Neural cell (in vitro differentiated cells): ENCODE data around the gene LRCH1. TPM values are rescaled to one million over a fixed set of nuclear protein-coding genes. Genes with fewer than 3 reads are reported as not detected.

Experiments
- H2AFZ ChIP-seq: fragments of 200-600, 300-800 bp; sonication (generic), shearing (Covaris generic); 2 replicates; pipeline ENCODE4 v1.6.0; 2014; ENCODE audit warnings: low read depth, mild to moderate bottlenecking, antibody characterized with exemption, low read length, moderate library complexity
- H3F3A ChIP-seq: fragments of 200-600 bp; shearing (Covaris generic); 2 replicates; pipeline ENCODE4 v1.6.1; 2016; ENCODE audit warnings: mild to moderate bottlenecking, moderate library complexity, mixed read lengths, antibody characterized with exemption, low read length; ENCODE audit not compliant: insufficient read depth, poor library complexity, severe bottlenecking
- H3K27ac ChIP-seq: fragments of 200-600, 300-800 bp; sonication (generic), shearing (Covaris generic); 2 replicates; pipeline ENCODE4 v1.5.1; 2014; ENCODE audit warnings: mild to moderate bottlenecking, low read length, moderate library complexity
- H3K27me3 ChIP-seq: fragments of 300-800, 200-600 bp; sonication (generic), shearing (Covaris generic); 2 replicates; pipeline ENCODE4 v1.6.0; 2014; ENCODE audit warnings: mild to moderate bottlenecking, low read depth, low read length, moderate library complexity; ENCODE audit not compliant: insufficient read depth
- H3K36me3 ChIP-seq: fragments of 300-800, 200-600 bp; sonication (generic), shearing (Covaris generic); 2 replicates; pipeline ENCODE4 v1.5.1; 2014; ENCODE audit warnings: mild to moderate bottlenecking, antibody characterized with exemption, low read length, moderate library complexity; ENCODE audit not compliant: insufficient read depth
- H3K4me2 ChIP-seq: fragments of 300-800, 200-600 bp; sonication (generic), shearing (Covaris generic); 2 replicates; pipeline ENCODE4 v1.6.0; 2014; ENCODE audit warnings: mild to moderate bottlenecking, low read length
- H3K4me3 ChIP-seq: fragments of 300-800, 200-600 bp; sonication (generic), shearing (Covaris generic); 2 replicates; pipeline ENCODE4 v1.5.1; 2014; ENCODE audit warnings: mild to moderate bottlenecking, low read length, moderate library complexity
- H3K79me2 ChIP-seq: fragments of 200-600 bp; shearing (Covaris generic); replicated peaks from 2 replicates; pipeline ENCODE4 v1.6.0; 2014; ENCODE audit warnings: mild to moderate bottlenecking, low read length, moderate library complexity; ENCODE audit not compliant: insufficient read depth
- H3K9ac ChIP-seq: fragments of 300-800, 200-600 bp; sonication (generic), shearing (Covaris generic); 2 replicates; pipeline ENCODE4 v1.6.1; 2016; ENCODE audit warnings: mild to moderate bottlenecking, low read length, mixed read lengths
- H3K9me2 ChIP-seq: fragments of 200-600 bp; shearing (Covaris generic); 2 replicates; pipeline ENCODE4 v1.6.1; 2016; ENCODE audit warnings: mild to moderate bottlenecking, low read length, mixed read lengths; ENCODE audit not compliant: insufficient read depth
- H3K9me3 ChIP-seq: fragments of 200-600, 300-800 bp; sonication (generic), shearing (Covaris generic); 2 replicates; pipeline ENCODE4 v1.6.1; 2016; ENCODE audit warnings: mild to moderate bottlenecking, mixed run types, low read length, moderate library complexity, mixed read lengths
- H4K20me1 ChIP-seq: fragments of 200-600 bp; shearing (Covaris generic); 2 replicates; pipeline ENCODE4 v1.6.1; 2016; ENCODE audit warnings: mild to moderate bottlenecking, mixed run types; ENCODE audit not compliant: insufficient read depth
- CTCF ChIP-seq: fragments of 450-650 bp; IDR thresholded peaks from 2 replicates; pipeline ENCODE4 v1.5.1; 2014; ENCODE audit warnings: antibody characterized with exemption, mild to moderate bottlenecking, moderate library complexity; ENCODE audit not compliant: poor library complexity, severe bottlenecking
- EZH2 ChIP-seq: fragments of 200-600, 300-800 bp; shearing (Covaris generic), sonication (generic); IDR thresholded peaks from 2 replicates; pipeline ENCODE4 v1.6.1; 2014; ENCODE audit warnings: antibody characterized with exemption, low read length, borderline replicate concordance, mild to moderate bottlenecking; ENCODE audit not compliant: insufficient read depth, poor library complexity, severe bottlenecking
- MXI1 ChIP-seq: fragments of 450-650 bp; conservative IDR thresholded peaks from 2 replicates; pipeline ENCODE4 v1.6.1; 2014; ENCODE audit warnings: antibody characterized with exemption, mild to moderate bottlenecking; ENCODE audit not compliant: poor library complexity, severe bottlenecking
- POLR2AphosphoS5 ChIP-seq: IDR thresholded peaks from 2 replicates; pipeline ENCODE4 v1.6.1; 2012
- RAD21 ChIP-seq: fragments of 450-650 bp; conservative IDR thresholded peaks from 2 replicates; pipeline ENCODE4 v1.6.1; 2014; ENCODE audit warnings: antibody characterized with exemption, mild to moderate bottlenecking, moderate library complexity
- REST ChIP-seq: IDR thresholded peaks from 2 replicates; pipeline ENCODE4 v1.6.1; 2012; ENCODE audit warnings: borderline replicate concordance
- SMC3 ChIP-seq: fragments of 450-650 bp; conservative IDR thresholded peaks from 2 replicates; pipeline ENCODE4 v1.6.1; 2014; ENCODE audit warnings: antibody characterized with exemption, mild to moderate bottlenecking, moderate library complexity; ENCODE audit not compliant: poor library complexity
- TAF1 ChIP-seq: IDR thresholded peaks from 2 replicates; pipeline ENCODE4 v1.6.1; 2012; ENCODE audit warnings: low read depth
- polyA plus RNA-seq: library from polyadenylated mRNA; depleted of rRNA; stranded (reverse); fragments of >200 nt; gene quantifications from 2 replicates; pipeline ENCODE4 v1.2.3, GENCODE V29; 2014

Gene LRCH1
- polyA plus RNA-seq, 1 donor from 2014 or later = 15.4 TPM

GRCh38 chr13:46569456-46569855 is 16.5 kb downstream of the LRCH1 start (continued):
- no peak for TF ChIP-seq CTCF

- no peaks in the 10 kb centered on the region for H3K9me2 ChIP-seq
- H3F3A ChIP-seq = peaks cover 3% of the 10 kb centered on the region
- no peak overlapping the region for H3K4me3 ChIP-seq
- TF ChIP-seq MXI1 (no peak), TAF1 (no peak), SMC3 (no peak), EZH2 (no peak), REST (no peak), CTCF (no peak)
- H3K36me3 ChIP-seq = no peaks in the 10 kb centered on the region
- H3K79me2 ChIP-seq = peaks cover 17% of the 10 kb centered on the region
- no peak overlapping the region for H3K27ac ChIP-seq
- no peaks in the 10 kb centered on the region for H3K27me3 ChIP-seq
- no peak overlapping the region for H3K4me2 ChIP-seq
- no peaks in the 10 kb centered on the region for H3K9me3 ChIP-seq
- H3K9ac ChIP-seq = no peak overlapping the region
- H4K20me1 ChIP-seq = no peaks in the 10 kb centered on the region
- H2AFZ ChIP-seq = no peak overlapping the region
Measured at GRCh38 chr13:46570273-46570672, 17.3 kb downstream of the LRCH1 start.

- TF ChIP-seq EZH2 (no peak), TAF1 (no peak), RAD21 (no peak), POLR2AphosphoS5 (no peak), SMC3 (no peak)
- Histone ChIP-seq H3K79me2 (peaks cover 17% of the 10 kb centered on the region), H3F3A (peaks cover 3% of the 10 kb centered on the region), H4K20me1 (no peaks in the 10 kb centered on the region), H3K9me2 (no peaks in the 10 kb centered on the region), H3K9ac (no peak overlapping the region), H3K27ac (no peak overlapping the region), H3K4me3 (no peak overlapping the region), H2AFZ (no peak overlapping the region), H3K36me3 (no peaks in the 10 kb centered on the region), H3K9me3 (no peaks in the 10 kb centered on the region), H3K4me2 (no peak overlapping the region), H3K27me3 (no peaks in the 10 kb centered on the region)
Measured at GRCh38 chr13:46571189-46571908, 18.4 kb downstream of the LRCH1 start.
